Effector memory CD8-positive, alpha-beta T cell (primary cell): ENCODE measurements around the gene SRPK2.
A peak's percentile ranks its signal among the peaks of the same experiment; 100 is the strongest.

Source experiments
- ATAC-seq: fragments of 150-1000 bp; cut with Tn5 transposase; replicated peaks from 2 replicates; pipeline ENCODE4 v1.10.0; 2021; ENCODE audit warnings: mild to moderate bottlenecking, moderate library complexity
- DNase-seq, 3 experiments: peaks; one replicate each; pipeline ENCODE4 v3.0.0; 2021
- H3K27ac Mint-ChIP-seq, 2 donors: one replicate each; pipeline ENCODE4 v1.8.0; 2022; ENCODE audit warnings: mild to moderate bottlenecking in 2 of 2, mixed read lengths in 2 of 2, moderate library complexity in 2 of 2
- H3K27me3 Mint-ChIP-seq, 2 donors: one replicate each; pipeline ENCODE4 v1.8.0; 2022; ENCODE audit warnings: mixed read lengths in 2 of 2
- H3K36me3 Mint-ChIP-seq: one replicate; pipeline ENCODE4 v1.8.0; 2022; ENCODE audit warnings: mild to moderate bottlenecking, moderate library complexity, mixed read lengths; ENCODE audit not compliant: insufficient read depth
- H3K4me1 Mint-ChIP-seq, 2 donors: one replicate each; pipeline ENCODE4 v1.8.0; 2022; ENCODE audit warnings: low read depth in 2 of 2, mixed read lengths in 2 of 2
- H3K4me3 Mint-ChIP-seq, 2 donors: one replicate each; pipeline ENCODE4 v1.8.0; 2022; ENCODE audit warnings: mild to moderate bottlenecking in 2 of 2, mixed read lengths in 2 of 2, moderate library complexity in 2 of 2
- H3K9me3 Mint-ChIP-seq, 2 donors: one replicate each; pipeline ENCODE4 v1.8.0; 2022; ENCODE audit warnings: mixed read lengths in 2 of 2

Gene SRPK2

DNA sequence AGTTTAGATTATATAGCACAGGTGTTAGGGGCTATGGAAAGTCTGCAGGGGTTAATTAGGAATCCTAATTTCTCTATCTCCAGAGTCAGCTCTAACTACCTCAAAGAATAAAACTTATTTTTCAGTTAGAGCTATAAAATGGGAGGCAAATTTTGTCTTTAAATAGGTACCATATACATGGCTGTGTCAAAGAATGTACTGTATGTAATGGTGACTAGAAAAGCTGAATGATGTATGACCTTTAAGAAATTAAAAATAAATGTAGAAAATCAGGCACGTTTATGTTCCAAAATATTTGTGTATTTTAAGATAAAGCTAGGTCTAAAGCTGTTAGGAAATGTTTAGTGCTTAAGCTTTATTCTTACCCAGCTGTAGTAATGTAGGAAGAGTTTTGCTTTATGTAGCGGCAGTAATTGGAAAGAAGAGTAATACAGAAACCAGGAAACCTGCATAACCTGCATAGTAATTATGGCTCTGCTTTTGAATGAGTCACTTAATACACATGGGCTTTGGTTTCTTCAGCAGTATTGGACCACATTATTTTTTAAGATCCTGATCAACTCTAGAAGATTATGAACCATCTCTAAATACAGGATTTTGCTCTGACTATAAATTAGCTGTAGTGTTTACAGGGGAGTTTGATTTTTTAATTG is 289.7 kb downstream of the SRPK2 start:
- H3K9me3 Mint-ChIP-seq: no peaks in the 10 kb centered on the region
- peak overlapping the region; percentile 83 to 85 for H3K27ac Mint-ChIP-seq
- peaks cover 14 to 41% of the 10 kb centered on the region in 2 donors for H3K4me1 Mint-ChIP-seq
- no peaks in the 10 kb centered on the region for H3K27me3 Mint-ChIP-seq
- peaks cover 86% of the 10 kb centered on the region for H3K36me3 Mint-ChIP-seq
- DNase-seq: no peak
- ATAC-seq: no peak
- no peak overlapping the region for H3K4me3 Mint-ChIP-seq

- Mint-ChIP-seq H3K27ac (peak overlapping the region; percentile 30 to 62), H3K27me3 (no peaks in the 10 kb centered on the region), H3K4me1 (peaks cover 10 to 33% of the 10 kb centered on the region in 2 donors), H3K9me3 (no peaks in the 10 kb centered on the region), H3K36me3 (peaks cover 85% of the 10 kb centered on the region), H3K4me3 (no peak overlapping the region)
- DNase-seq (no peak), ATAC-seq (no peak)
Measured at GRCh38 chr7:105097619-105098018, 291.1 kb downstream of the SRPK2 start.

- no peak overlapping the region for H3K4me3 Mint-ChIP-seq
- DNase-seq (no peak), ATAC-seq (no peak)
- peaks cover 10 to 33% of the 10 kb centered on the region in 2 donors for H3K4me1 Mint-ChIP-seq
- no peaks in the 10 kb centered on the region for H3K9me3 Mint-ChIP-seq
- H3K27ac Mint-ChIP-seq: peak overlapping the region in 1 of 2 donors; percentile 73
- H3K36me3 Mint-ChIP-seq: peaks cover 94% of the 10 kb centered on the region
- H3K27me3 Mint-ChIP-seq: no peaks in the 10 kb centered on the region
Measured at GRCh38 chr7:105096306-105096705, 292.4 kb downstream of the SRPK2 start.

DNA sequence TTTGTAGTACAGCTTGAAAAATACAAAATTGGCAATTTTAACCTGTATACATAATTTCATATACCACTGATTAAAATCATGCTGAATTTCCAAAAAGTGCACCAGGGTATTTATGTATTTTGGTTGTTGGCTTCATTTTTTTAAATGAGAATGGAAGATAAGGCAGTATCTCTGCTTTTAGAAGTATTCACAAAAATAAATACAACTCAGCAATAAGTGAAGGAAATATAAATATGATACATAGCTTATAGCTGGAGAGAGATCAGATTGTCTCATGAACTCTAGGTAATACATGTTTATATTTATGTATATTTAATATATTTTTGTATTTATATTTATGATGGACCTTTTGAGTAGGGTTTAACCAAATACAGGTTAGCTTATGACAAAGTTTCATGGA is 293.8 kb downstream of the SRPK2 start:
- H3K4me3 Mint-ChIP-seq: no peak overlapping the region
- H3K9me3 Mint-ChIP-seq: no peaks in the 10 kb centered on the region
- H3K27ac Mint-ChIP-seq: peak overlapping the region in 1 of 2 donors; percentile 73
- ATAC-seq (no peak), DNase-seq (no peak)
- no peaks in the 10 kb centered on the region for H3K27me3 Mint-ChIP-seq
- H3K36me3 Mint-ChIP-seq: peaks cover 95% of the 10 kb centered on the region
- H3K4me1 Mint-ChIP-seq: peaks cover 8 to 26% of the 10 kb centered on the region in 2 donors

GRCh38 chr7:105088456-105088855 is 300.3 kb downstream of the SRPK2 start:
- no peak for ATAC-seq
- Mint-ChIP-seq H3K36me3 (peaks cover 85% of the 10 kb centered on the region), H3K27ac (peak overlapping the region; percentile 26 to 38), H3K9me3 (no peaks in the 10 kb centered on the region), H3K4me1 (peaks cover 5 to 27% of the 10 kb centered on the region in 2 donors), H3K4me3 (no peak overlapping the region), H3K27me3 (no peaks in the 10 kb centered on the region)
- DNase-seq: no peak

DNA sequence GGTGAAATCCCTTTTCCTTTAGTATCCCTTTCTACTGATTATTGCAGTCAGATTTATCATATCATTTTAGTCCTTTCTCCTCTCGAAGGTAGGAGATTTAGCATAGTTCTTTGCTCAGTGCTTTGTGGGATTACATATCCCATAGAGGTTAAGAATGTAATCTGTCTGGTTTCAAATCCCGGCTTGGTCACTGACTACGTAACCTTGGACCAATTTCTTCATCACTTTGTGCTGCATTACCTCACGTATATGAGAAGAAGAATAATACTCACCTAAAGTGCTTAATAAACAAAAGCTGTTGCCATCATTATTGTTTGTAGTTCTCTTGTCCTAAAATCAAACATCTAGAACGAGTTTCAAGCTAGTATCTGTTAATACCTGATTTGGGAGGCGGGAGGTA is 300.7 kb downstream of the SRPK2 start:
- no peak for ATAC-seq
- no peaks in the 10 kb centered on the region for H3K27me3 Mint-ChIP-seq
- H3K4me3 Mint-ChIP-seq: no peak overlapping the region
- H3K27ac Mint-ChIP-seq: peak overlapping the region; percentile 26 to 77
- H3K4me1 Mint-ChIP-seq: peaks cover 7 to 30% of the 10 kb centered on the region in 2 donors
- no peaks in the 10 kb centered on the region for H3K9me3 Mint-ChIP-seq
- H3K36me3 Mint-ChIP-seq: peaks cover 85% of the 10 kb centered on the region
- DNase-seq: no peak

GRCh38 chr7:105086850-105087249 is 301.9 kb downstream of the SRPK2 start:
- H3K9me3 Mint-ChIP-seq: no peaks in the 10 kb centered on the region
- H3K4me3 Mint-ChIP-seq: no peak overlapping the region
- no peaks in the 10 kb centered on the region for H3K27me3 Mint-ChIP-seq
- ATAC-seq (no peak), DNase-seq (no peak)
- peaks cover 9 to 39% of the 10 kb centered on the region in 2 donors for H3K4me1 Mint-ChIP-seq
- peaks cover 85% of the 10 kb centered on the region for H3K36me3 Mint-ChIP-seq
- H3K27ac Mint-ChIP-seq: peak overlapping the region in 1 of 2 donors; percentile 77

GRCh38 chr7:105084581-105084980 is 304.1 kb downstream of the SRPK2 start:
- Mint-ChIP-seq H3K9me3 (no peaks in the 10 kb centered on the region), H3K36me3 (peaks cover 84% of the 10 kb centered on the region), H3K27ac (peak overlapping the region; percentile 82 to 89), H3K27me3 (no peaks in the 10 kb centered on the region), H3K4me1 (peaks cover 13 to 36% of the 10 kb centered on the region in 2 donors), H3K4me3 (no peak overlapping the region)
- DNase-seq: no peak
- peak; percentile 42 for ATAC-seq

DNA sequence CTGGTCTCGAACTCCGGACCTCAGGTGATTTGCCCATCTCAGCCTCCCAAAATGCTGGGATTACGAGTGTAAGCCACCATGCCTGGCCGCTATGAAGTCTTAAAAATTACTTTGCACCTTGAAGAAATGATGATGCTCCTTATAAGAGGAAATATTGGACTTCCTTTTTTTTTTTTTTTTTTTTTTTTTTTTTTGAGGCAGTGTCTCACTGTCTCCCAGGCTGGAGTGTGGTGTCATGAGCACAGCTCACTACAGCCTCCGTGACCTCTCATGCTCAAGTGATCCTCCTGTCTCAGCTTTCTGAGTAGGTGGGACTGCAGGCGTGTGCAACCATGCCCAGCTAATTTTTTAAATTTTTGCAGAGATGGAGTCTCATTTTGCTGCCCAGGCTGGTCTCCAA is 309.4 kb downstream of the SRPK2 start:
- Mint-ChIP-seq H3K4me1 (peaks cover 8 to 29% of the 10 kb centered on the region in 2 donors), H3K27ac (peak overlapping the region in 1 of 2 donors; percentile 67), H3K4me3 (no peak overlapping the region), H3K27me3 (no peaks in the 10 kb centered on the region), H3K9me3 (no peaks in the 10 kb centered on the region), H3K36me3 (peaks cover 94% of the 10 kb centered on the region)
- ATAC-seq (no peak), DNase-seq (no peak)

- H3K27ac Mint-ChIP-seq: no peak overlapping the region
Measured at GRCh38 chr7:105073143-105073542, 315.6 kb downstream of the SRPK2 start.

GRCh38 chr7:105068886-105069285 is 319.8 kb downstream of the SRPK2 start:
- Mint-ChIP-seq H3K36me3 (peaks cover 99% of the 10 kb centered on the region), H3K9me3 (no peaks in the 10 kb centered on the region), H3K27me3 (no peaks in the 10 kb centered on the region), H3K4me1 (peaks cover 11 to 27% of the 10 kb centered on the region in 2 donors), H3K27ac (peak overlapping the region; percentile 19 to 94), H3K4me3 (no peak overlapping the region)
- DNase-seq (no peak), ATAC-seq (no peak)

More at GRCh38 chr7:105073143-105073542, 315.6 kb downstream of the SRPK2 start:
- ATAC-seq (no peak), DNase-seq (no peak)
- H3K4me1 Mint-ChIP-seq: peaks cover 5 to 32% of the 10 kb centered on the region in 2 donors
- no peaks in the 10 kb centered on the region for H3K27me3 Mint-ChIP-seq
- H3K36me3 Mint-ChIP-seq: peaks cover 99% of the 10 kb centered on the region
- H3K4me3 Mint-ChIP-seq: no peak overlapping the region
- no peaks in the 10 kb centered on the region for H3K9me3 Mint-ChIP-seq

DNA sequence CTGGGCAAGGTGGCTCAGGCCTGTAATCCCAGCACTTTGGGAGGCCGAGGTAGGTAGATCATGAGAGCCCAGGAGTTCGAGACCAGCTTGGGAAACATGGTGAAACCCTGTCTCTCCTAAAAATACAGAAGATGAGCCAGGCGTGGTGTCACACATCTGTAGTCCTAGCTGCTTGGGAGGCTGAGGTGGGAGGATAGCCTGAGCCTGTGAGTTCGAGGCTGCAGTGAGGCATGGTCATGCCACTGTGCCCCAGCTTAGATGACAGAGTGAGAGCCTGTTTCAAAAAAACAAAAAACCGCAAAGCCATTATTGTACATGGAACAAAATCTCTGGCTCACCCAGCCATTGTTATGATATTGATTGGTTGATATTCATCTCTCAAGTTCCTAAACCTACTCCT is 321.0 kb downstream of the SRPK2 start:
- ATAC-seq (peak; percentile 31), DNase-seq (no peak)
- no peak overlapping the region for H3K4me3 Mint-ChIP-seq
- peak overlapping the region in 1 of 2 donors; percentile 94 for H3K27ac Mint-ChIP-seq
- H3K27me3 Mint-ChIP-seq: no peaks in the 10 kb centered on the region
- peaks cover 15 to 37% of the 10 kb centered on the region in 2 donors for H3K4me1 Mint-ChIP-seq
- peaks cover 99% of the 10 kb centered on the region for H3K36me3 Mint-ChIP-seq
- no peaks in the 10 kb centered on the region for H3K9me3 Mint-ChIP-seq
